HG02852 (cell line): ENCODE results near the gene EEPD1.
"Not testable (repeated sequence)": the region's sequence is repeated elsewhere in the genome, so short reads cannot be mapped to it uniquely, and the experiment has no call there.

ENCODE experiments used
- ATAC-seq: cut with Tn5 transposase; IDR thresholded peaks from one replicate; pipeline ENCODE4 v1.9.1; 2021; ENCODE audit warnings: mild to moderate bottlenecking, moderate library complexity; ENCODE audit not compliant: unreplicated experiment

Gene EEPD1

DNA sequence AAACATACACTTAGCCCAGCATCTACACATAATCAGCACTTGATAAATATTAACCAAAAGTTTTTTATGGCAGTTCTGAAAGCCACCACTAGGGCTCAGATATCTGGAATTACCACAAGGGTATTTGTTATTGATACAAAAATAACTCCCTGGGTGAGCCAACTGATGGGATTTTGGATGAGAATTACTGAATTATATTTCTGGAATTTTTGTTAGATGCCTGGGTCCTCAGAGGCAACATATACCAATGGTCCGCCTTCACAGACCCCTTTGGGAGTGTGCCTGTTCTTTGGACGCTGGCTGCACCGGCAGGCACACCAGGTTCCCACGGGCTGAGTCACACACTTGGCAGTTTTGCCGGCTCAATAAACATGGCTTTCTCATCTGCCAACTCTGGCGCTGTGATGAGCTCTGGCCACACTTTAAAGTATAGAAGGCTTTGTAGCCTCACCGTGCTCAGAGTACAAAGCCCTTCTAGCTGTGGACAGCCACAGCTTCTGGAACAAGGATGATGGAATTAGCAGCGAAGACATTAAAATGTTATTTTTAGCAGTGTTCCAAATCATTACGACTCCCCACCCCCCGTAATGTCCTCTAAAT is 24.5 kb upstream of the EEPD1 start:
- no peak for ATAC-seq

DNA sequence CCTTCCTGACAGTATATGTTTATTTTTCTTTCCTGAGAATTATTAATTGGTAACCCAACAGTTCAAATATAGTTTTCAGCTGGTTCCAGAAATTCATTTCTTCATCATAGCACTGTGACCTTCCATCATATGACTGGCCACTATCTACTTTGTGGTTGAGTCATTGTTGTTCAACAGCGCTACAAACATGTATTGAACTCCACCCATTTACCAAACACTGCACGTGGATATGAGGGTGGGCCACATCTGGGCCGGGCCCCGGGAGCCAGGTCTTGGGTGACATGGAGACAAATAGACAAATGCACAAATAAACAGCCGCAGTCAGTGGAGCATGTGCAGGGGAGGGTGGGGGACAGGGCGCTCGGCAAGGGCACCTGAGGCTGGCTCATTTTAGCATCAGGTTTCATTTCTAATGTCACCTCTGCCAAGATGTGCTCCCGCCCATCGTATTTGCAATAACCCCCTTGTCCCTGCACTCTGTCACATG is 24.0 kb upstream of the EEPD1 start:
- no peak for ATAC-seq

DNA sequence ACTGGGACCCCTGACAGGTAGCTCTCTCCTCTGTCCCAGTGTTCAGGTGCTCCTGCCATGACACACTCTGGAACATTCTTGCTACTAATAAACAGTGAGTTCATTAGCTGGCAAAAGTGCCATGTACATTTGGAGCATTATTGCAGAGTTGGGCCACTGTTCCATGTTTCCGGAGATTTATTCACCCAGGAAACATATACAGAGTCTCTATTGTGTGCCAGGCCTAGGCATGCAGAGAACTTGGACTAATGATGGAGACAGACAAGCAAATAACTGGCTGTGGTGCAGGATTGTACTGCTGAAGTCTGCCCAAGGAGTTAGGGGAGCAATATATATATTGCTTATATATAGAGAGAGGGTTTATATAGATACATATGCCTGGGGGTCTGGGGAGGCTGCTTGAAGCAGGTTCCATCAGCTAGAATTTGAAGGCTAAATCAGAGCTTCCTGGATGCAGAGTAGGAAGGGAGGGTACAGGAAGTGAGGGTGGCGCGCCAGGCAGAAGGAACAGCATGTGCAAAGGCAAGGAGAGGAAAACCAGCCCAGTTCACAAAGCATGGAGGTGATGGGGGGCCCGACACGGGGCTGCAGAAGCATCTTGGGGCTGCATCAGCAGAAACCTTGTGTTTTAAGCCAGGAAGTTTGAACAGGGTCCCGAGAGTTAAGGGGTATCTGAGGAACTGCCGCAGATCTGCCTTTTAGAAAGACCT is 22.7 kb upstream of the EEPD1 start:
- no peak for ATAC-seq

DNA sequence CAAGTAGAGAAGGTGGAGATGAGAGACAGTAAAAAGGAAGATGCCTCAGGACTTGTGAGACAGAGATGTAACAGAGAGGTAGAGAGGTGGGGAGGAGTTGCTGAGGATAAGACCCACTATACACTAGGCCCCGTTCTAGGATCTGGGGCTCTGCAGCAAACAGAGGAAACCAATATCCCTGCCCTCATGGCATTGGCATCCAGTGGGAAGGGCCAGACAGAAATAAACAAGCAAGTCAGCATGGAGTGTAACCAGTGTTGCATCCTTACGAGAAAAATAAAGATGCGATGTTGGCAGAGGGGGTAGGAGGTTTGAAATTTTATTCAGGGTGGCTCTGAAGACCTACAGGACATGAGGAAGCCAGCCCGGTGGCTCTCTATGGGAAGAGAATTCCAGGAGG is 22.0 kb upstream of the EEPD1 start:
- no peak for ATAC-seq

DNA sequence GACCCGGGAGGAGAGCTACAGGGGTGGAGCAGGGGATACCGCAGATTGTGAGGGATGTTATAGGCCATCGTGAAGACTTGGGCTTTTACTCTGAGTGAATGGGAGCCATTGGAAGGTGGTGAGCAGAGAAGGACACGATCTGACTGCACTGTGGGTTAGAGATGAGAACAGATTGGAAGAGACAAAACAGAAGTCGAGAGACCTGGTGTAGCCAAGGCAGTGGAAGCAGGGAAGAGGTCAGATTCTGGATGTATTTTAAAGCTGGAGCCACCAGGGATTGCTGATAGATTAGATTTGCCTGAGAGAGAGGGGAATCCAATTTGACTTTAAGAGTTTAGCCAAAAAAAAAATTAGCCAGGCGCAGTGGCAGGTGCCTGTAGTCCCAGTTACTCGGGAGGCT is 21.6 kb upstream of the EEPD1 start:
- ATAC-seq = no peak

DNA sequence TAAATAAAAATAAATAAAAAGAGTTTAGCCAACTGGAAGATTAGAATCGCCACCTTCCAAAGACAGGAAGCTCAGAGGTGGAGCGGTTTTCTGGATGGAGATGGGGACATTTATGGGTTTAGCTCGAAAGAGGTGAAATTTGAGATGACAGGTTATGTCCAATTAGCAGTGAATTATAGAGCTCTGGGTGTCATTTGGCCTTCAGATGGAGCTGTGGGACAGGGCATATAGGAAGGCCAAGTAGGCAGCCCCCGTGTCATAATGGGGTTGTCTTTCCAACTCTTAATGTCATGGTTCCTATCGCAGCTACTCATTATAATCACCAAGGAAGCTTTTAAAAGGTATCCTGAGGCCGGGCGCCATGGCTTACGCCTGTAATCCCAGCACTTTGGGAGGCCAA is 21.0 kb upstream of the EEPD1 start:
- no peak for ATAC-seq

DNA sequence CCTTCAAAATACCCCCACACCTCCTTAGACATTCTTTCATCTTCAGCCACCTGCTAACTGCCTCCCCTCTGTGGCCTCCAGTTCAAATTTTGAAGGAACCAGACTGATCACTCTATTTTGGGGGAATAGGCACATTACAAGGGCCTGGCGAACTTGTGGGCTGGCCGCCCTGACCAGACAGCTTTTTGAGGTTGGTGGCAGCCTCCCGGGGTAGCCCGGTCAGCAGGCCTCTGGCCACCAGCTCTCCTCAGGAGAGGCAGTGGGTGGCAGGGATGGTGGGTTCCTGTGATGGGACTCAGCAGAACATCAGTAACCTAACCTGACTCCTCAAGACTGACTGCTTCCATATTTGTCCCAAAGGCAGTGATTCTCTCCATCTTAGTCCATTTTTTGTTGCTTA is 17.4 kb upstream of the EEPD1 start:
- ATAC-seq = no peak

DNA sequence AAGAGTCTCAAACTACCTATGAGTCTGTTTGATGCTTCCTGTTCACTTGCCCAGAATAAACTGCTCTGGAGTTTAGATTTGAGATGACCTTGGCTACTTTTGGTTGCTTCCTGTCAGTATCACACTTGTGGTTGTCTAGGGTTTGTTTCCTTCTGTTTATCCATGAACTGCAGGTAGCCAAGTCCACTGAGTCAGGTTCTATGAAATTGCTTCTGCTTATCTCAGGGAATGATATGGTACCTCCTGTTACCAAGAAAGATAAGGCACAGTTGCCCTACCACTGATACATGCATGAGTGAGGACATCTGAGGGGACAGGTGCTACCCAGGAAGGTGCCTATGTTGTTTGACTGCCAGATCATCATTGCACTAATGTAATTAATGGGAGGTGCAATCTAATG is 15.8 kb upstream of the EEPD1 start:
- no peak for ATAC-seq

DNA sequence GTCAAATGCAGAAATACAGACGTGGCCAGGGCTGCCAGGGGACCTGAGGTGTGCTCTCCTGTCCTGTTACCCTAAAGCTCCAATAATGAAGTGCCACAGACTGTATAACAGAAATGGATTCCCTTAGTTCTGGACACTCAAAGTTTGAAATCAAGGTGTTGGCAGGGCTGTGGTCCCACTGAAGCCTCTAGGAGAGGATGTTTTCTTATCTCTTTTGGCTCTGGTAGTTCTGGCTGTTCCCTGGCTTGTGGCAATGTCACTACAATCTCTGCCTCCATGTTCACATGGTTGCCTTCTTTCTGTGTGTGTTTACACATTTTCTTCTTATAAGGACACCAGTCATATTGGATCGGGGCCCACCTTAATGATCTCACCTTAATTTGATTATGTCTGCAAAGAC is 15.3 kb upstream of the EEPD1 start:
- ATAC-seq = no peak

DNA sequence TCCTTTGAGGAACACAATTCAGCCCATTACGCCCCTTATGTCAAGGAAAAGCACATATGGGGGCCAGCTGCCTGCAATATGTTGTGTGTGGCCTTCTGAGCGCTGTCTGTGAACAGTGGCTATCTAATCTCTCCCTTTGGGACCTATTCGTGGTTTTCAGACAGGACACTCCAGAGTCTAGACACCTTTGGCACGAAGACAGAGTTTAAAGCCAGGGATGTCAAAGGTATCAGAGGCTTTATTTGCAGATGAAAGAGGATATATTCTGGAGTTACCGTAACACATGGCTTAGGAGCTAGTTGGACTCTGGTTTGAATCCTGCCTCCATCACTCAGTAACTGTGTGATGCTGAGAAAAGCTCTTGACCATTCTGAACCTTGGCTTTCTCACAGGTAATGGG is 14.8 kb upstream of the EEPD1 start:
- ATAC-seq = no peak

DNA sequence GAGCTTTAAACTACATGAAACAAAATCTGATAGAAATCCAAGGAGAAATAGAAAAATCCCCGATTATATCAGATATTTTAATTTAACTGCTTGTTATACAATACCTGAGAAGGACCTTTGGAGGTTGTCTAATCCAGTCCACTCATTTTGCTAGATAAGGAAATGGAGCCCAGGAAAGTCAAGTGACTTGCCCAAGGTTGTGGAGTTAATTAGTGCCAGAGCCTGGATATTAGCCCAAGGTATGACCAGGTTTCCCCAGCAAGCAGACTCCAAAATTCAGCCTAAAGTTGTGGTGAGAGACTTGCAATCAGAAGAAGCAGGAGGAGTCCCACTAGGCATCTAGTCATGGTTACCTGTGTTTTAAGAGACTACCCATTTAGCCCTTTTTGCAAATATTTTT is 11.7 kb upstream of the EEPD1 start:
- no peak for ATAC-seq

DNA sequence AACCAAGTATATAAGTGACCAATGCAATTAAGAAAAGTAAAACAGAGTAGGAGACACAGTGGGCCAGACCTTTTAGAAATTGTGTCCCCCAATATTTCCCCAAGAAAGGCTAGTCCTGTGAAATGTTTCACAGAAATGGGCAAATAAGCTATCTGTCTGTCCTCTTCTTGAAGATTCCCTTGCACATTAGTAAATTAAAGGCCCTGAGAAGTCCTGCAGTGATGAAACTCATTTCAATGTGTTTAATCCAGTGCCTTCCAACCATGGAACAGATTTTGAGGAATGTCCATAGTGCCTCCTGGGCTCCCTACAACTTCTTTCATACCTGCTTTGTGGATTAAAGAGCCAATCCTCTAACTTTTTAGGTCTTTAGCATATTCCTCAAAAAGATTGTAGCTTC is 11.2 kb upstream of the EEPD1 start:
- no peak for ATAC-seq

DNA sequence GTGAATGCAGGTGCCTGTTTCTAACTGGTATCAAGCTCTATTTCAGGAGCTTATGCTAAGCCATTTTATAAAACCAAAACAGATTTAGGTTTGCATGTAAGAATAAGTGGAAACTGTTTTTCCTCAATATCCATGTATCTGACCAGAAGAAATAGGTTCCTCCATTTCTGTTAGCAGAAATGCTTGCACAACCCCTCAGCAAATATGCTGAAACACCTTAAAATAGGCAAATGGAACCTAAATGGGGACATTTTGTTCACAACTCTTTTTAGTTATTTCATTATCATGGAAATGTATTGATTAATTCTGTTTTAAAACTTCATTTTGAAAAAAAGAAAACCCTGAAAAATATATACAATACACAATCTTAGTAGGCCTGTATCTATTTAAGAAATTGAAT is 8.9 kb upstream of the EEPD1 start:
- ATAC-seq = no peak

DNA sequence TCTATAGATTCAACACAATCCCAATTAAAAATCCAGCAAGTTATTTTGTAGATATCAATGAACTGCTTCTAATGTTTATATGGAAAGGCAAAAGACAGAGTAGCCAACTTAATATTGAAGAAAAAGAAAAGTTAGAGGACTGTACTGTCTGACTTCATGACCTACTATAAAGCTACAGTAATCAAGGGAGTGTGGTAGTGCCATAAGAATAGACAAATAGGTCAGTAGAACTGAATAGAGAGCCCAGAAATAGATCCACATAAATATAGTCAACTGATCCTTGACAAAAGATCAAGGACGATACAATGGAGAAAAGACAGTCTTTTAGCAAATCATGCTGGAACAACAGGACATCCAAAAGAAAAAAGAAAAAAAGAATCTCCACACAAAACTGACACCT is 7.4 kb upstream of the EEPD1 start:
- ATAC-seq = no peak

DNA sequence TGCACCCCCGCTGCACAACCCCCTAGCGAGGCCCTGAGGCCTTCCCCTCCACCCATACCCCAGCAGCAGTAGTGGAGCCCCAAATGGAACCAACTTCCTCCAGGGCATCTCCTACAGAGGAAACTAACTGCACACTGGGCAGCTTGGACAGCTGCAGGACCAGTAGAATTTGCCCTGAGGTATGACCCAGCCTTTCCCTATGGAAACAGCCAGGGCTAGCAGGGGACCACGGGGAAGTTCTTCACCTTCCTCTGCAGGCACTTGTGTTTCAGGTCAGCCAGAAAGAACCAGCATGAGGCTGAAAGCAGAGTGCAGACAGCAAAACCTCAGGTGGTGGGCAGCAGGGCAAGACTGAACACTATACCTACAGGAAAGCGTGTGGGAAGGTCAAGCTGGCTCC is 5.7 kb upstream of the EEPD1 start:
- no peak for ATAC-seq

DNA sequence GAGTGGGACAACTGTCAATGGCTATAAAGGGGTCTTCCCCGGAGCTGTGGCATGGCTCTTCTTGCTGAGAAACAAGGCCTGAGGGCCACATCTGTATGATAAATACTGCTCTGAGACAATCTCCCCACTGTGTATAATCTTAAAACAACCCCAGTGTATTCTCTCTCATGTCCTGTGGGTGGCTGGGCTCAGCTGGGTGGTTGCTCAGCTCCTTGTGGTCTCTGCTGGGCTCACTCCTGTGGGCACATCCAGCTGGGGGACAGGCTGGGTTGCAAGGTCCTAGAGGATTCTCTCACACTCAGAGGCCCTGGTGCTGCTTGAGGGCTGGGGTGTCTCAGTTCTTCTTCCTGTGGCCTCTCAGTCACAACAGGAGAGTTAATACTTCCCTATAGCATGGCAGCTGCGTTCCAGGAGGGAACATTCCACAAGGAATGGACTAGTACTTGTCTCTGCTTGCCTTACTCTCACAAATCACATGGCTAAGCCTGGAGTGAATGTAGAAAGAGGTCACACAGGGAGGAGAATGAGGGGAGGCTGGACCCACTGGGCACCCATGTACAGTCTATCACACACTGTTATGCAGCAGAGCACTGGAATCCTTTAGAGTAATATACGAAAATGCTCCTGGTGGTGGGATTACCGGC is 4.5 kb upstream of the EEPD1 start:
- no peak for ATAC-seq

DNA sequence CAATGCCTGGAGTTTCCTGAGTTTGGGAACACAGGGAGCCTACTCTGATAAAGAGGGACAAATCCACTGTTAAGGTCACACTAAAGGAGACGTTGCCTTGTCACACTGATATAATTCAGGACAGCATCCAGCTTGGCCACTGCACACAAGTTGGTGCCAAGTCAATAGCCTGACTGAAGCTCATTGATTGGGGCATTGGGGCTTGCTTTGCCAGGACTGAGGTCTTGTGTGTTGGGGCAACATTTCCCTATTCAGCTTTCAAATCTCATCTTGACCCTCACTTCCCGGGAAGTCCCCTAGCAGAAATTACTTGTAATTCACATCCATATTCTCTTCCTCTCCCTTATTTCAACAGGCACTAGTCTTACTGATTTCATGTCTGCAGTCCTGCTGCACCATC is 3.8 kb upstream of the EEPD1 start:
- ATAC-seq = not testable (repeated sequence)

DNA sequence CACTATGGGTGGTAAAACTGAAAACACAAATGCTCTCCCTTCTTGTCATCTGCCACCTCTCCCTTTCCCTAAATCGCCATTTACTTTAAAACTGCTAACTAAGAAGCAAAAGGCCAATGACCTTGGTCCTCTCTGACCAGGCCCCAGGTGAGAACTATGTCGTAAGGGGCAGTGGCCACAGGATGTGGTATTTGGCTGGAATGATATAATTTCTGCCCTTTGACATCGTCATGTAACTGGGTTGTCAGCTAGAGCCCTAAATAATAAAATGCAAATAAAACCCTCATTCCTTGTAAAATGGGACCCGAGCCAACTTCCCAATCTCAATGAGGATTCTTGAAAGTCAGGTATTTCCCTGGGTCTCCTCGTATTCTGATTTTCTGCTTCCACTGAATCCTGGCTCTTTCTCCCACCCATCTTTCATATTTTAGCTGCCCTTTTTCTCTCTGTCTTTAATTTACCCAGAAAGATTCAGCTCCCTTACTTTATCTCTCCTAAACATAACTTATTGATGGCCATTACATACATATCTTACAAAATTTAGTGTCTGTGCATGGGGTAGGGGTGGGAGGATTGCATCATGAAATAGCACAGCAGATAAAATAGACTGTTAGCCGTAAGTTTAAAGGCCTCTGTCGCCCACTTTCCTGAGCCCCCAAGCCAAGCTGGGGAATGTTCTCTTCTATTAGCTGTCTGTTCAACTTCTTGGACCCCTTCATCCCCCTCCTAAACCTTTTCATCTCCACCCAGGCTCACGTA is 3.2 kb upstream of the EEPD1 start:
- no peak for ATAC-seq

DNA sequence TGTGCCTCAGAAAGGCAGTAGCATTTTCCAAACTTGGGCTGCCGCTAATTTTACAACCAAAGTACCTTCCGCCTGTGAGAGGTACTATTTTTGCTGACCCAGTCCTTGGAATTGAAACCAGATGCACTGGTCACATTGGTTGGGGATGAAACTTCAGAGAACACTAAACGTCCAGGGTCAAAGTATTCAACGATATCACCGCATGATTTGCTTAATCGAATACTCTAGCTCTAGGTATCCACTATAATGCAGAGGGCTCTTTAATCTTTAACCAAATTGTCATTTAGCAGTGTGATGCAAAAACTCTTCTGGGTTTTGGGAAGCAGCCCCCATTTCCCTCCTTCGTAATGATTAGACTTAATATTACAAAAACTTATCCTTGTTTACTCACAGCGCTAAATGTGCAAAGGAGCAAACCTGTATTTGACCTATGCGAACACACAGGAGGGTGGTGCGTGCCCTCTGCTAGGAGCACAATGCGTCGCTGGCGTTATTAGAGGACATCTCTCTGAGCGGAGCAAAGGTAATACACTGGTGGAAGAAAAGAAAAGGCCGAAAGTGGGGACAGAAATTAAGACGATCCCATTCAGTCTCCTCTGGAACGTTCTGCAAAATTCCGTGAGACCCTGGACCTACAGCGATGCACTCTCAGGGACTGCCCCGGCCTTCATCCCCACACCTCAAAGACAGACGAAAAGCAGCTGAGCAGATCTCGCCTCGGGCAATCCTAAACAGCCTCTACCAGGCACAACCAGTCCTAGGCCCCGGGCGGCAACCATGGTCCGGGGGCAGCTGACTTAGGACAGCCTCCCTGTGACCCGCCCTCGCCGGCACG is 916 bp upstream of the EEPD1 start:
- ATAC-seq = no peak

DNA sequence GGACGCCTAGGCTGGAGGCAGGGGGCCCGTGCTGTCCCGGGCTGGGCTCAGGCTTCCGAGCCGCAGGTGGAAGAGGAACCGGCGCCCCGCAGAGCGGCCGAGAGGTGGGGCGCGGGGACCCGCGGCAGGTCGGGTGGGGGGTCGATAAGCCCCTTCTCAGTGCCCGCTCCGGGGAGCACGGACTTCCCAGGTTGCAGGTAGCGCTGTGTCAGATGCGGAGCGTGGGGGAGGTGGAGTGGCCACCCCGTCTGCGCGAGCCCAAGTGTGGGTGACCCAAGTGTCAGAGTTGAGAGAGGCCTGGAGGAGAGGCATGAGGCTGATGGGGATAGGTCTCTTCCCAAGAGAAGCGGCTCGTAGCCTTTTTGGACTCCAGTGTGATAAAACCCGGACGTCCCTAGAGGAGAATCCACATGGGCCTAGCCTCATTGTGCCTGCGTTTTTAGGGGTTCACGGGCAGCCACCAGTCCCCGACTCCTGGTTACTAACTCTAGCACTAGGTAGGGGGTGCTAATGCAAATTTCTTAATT is 580 bp downstream of the EEPD1 start:
- ATAC-seq = peak; percentile 21
